Measurements from ENCODE around the gene LGALS3BP.

DNA sequence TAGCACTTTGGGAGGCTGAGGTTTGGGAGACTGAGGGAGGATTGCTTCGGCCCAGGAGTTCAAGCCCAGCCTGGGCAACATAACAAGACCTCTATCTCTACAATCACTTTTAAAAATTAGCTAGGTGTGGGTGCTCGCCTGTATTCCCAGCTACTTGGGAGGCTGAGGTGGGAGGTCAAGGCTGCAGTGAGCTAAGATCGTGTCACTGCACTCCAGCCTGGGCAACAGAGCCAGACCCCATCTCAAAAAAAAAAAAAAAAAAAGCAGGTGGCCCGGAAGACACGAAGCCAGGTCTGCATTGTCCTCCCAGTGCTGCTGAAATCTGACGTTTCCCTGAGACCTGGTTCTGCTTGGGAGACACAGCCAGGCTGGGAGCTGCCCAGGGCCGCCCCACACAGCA is 35.7 kb downstream of the LGALS3BP start:
- no peak for TF ChIP-seq EZH2 (IDR thresholded peaks at IDR 0.05)
- TF ChIP-seq, protein P1, sequence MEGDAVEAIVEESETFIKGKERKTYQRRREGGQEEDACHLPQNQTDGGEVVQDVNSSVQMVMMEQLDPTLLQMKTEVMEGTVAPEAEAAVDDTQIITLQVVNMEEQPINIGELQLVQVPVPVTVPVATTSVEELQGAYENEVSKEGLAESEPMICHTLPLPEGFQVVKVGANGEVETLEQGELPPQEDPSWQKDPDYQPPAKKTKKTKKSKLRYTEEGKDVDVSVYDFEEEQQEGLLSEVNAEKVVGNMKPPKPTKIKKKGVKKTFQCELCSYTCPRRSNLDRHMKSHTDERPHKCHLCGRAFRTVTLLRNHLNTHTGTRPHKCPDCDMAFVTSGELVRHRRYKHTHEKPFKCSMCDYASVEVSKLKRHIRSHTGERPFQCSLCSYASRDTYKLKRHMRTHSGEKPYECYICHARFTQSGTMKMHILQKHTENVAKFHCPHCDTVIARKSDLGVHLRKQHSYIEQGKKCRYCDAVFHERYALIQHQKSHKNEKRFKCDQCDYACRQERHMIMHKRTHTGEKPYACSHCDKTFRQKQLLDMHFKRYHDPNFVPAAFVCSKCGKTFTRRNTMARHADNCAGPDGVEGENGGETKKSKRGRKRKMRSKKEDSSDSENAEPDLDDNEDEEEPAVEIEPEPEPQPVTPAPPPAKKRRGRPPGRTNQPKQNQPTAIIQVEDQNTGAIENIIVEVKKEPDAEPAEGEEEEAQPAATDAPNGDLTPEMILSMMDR (IDR thresholded peaks at IDR 0.05 in 2 of 3, conservative IDR thresholded peaks at IDR 0.05 in 1 of 3; ENCODE audit: borderline replicate concordance in 1 of 3, insufficient read depth in 1 of 3, low read depth in 2 of 3, low read length in 2 of 3), result no peak
- TF ChIP-seq SRF (IDR thresholded peaks at IDR 0.05; ENCODE audit: low read depth), result no peak
- TF ChIP-seq SP1 (IDR thresholded peaks at IDR 0.05; ENCODE audit: low read depth), result no peak
- no peak for TF ChIP-seq YY1 (IDR thresholded peaks at IDR 0.05; ENCODE audit: extremely low read depth, insufficient replicate concordance, low read depth, low read length)
- TF ChIP-seq, protein P2, sequence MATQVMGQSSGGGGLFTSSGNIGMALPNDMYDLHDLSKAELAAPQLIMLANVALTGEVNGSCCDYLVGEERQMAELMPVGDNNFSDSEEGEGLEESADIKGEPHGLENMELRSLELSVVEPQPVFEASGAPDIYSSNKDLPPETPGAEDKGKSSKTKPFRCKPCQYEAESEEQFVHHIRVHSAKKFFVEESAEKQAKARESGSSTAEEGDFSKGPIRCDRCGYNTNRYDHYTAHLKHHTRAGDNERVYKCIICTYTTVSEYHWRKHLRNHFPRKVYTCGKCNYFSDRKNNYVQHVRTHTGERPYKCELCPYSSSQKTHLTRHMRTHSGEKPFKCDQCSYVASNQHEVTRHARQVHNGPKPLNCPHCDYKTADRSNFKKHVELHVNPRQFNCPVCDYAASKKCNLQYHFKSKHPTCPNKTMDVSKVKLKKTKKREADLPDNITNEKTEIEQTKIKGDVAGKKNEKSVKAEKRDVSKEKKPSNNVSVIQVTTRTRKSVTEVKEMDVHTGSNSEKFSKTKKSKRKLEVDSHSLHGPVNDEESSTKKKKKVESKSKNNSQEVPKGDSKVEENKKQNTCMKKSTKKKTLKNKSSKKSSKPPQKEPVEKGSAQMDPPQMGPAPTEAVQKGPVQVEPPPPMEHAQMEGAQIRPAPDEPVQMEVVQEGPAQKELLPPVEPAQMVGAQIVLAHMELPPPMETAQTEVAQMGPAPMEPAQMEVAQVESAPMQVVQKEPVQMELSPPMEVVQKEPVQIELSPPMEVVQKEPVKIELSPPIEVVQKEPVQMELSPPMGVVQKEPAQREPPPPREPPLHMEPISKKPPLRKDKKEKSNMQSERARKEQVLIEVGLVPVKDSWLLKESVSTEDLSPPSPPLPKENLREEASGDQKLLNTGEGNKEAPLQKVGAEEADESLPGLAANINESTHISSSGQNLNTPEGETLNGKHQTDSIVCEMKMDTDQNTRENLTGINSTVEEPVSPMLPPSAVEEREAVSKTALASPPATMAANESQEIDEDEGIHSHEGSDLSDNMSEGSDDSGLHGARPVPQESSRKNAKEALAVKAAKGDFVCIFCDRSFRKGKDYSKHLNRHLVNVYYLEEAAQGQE (IDR thresholded peaks at IDR 0.05; ENCODE audit: low read depth), result no peak
- TF ChIP-seq, protein P3, sequence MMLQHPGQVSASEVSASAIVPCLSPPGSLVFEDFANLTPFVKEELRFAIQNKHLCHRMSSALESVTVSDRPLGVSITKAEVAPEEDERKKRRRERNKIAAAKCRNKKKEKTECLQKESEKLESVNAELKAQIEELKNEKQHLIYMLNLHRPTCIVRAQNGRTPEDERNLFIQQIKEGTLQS (IDR thresholded peaks at IDR 0.05), result no peak
- TF ChIP-seq SIN3A (IDR thresholded peaks at IDR 0.05; ENCODE audit: low read depth), result no peak
- no peak for TF ChIP-seq RAD21 (IDR thresholded peaks at IDR 0.05; ENCODE audit: low read depth)
